A549 (cell line): Measurements from ENCODE around the gene FGD4. TPM values are rescaled to one million over a fixed set of nuclear protein-coding genes. Genes with fewer than 3 reads are reported as not detected.
"Not testable (repeated sequence)": the region's sequence is repeated elsewhere in the genome, so short reads cannot be mapped to it uniquely, and the experiment has no call there.

Experiments used
- ATAC-seq, 2 experiments: fragments of 200-7000 bp in 1 of 2; fragments of >200 bp in 1 of 2; cut with Nextera tagmentation in 1 of 2; cut with Tn5 transposase in 1 of 2; 3 replicates each; pipeline versions ENCODE4 v1.8.0 to v1.9.1; 2018 to 2020; ENCODE audit warnings: mild to moderate bottlenecking in 1 of 2, moderate library complexity in 1 of 2
- CTCF ChIA-PET: fragments of 300-600 bp; sonication (Branson Sonifier 250); formaldehyde crosslinking; extraction: SDS; loops from one replicate; lab custom pipeline; 2021; ENCODE audit warnings: antibody characterized with exemption, inconsistent platforms; lab: Yijun Ruan, JAX
- POLR2A ChIA-PET: fragments of 350-600 bp; formaldehyde crosslinking; extraction: SDS; loops from one replicate; lab custom pipeline; 2021; ENCODE audit warnings: antibody characterized with exemption, inconsistent platforms; lab: Yijun Ruan, JAX
- DNase-seq, 2 experiments: peaks; one replicate each; pipeline versions ENCODE4 v3.0.0 to v3.0.0-alpha.2; 2011 to 2016; ENCODE audit warnings: low read depth in 1 of 2, low spot score in 1 of 2
- FAIRE-seq: peaks from 2 replicates; lab custom pipeline; 2011; peaks lifted over from hg19 to GRCh38; lab: Jason Lieb, UNC
- H3K27ac ChIP-seq, 2 experiments: fragments of >200 bp; sonication (Bioruptor Twin); formaldehyde crosslinking; 3 replicates each; pipeline ENCODE4 v1.5.1; 2016 to 2017
- H3K4me1 ChIP-seq: fragments of >200 bp; sonication (Bioruptor Twin); formaldehyde crosslinking; 3 replicates; pipeline ENCODE4 v1.6.1; 2016
- H3K4me2 ChIP-seq: fragments of >200 bp; sonication (Bioruptor Twin); formaldehyde crosslinking; 3 replicates; pipeline ENCODE4 v1.6.1; 2016
- H3K4me3 ChIP-seq: fragments of >200 bp; sonication (Bioruptor Twin); formaldehyde crosslinking; 3 replicates; pipeline ENCODE4 v1.5.1; 2016
- H3K9me3 ChIP-seq: fragments of >200 bp; sonication (Bioruptor Twin); formaldehyde crosslinking; 3 replicates; pipeline ENCODE4 v1.6.1; 2016
- BHLHE40 ChIP-seq: IDR thresholded peaks from 2 replicates; pipeline ENCODE4 v1.6.1; 2012; ENCODE audit warnings: low read depth, low read length, inconsistent platforms
- CEBPB ChIP-seq, 2 experiments: fragments of >200 bp in 1 of 2; sonication (Bioruptor Twin) in 1 of 2; formaldehyde crosslinking in 1 of 2; IDR thresholded peaks; 2 replicates each; pipeline ENCODE4 v1.6.1; 2012 to 2016
- CTCF ChIP-seq: fragments of >200 bp; sonication (Bioruptor Twin); formaldehyde crosslinking; IDR thresholded peaks from 3 replicates; pipeline ENCODE4 v1.5.1; 2016
- ESRRA ChIP-seq: fragments of 150-350 bp; IDR thresholded peaks from 2 replicates; pipeline ENCODE4 v1.6.1; 2014; ENCODE audit warnings: mild to moderate bottlenecking, low read length, borderline replicate concordance
- GATA3 ChIP-seq: IDR thresholded peaks from 2 replicates; pipeline ENCODE4 v1.6.1; 2012; ENCODE audit warnings: borderline replicate concordance
- HDAC2 ChIP-seq: fragments of 200-600 bp; sonication (generic); IDR thresholded peaks from 2 replicates; pipeline ENCODE4 v1.6.1; 2016
- HES2 ChIP-seq: fragments of >200 bp; sonication (Bioruptor Twin); formaldehyde crosslinking; IDR thresholded peaks from 2 replicates; pipeline ENCODE4 v1.6.1; 2016
- HMGXB4 ChIP-seq: fragments of 250-450 bp; sonication (Bioruptor Pico); IDR thresholded peaks from 2 replicates; pipeline ENCODE4 v1.5.0; 2021; ENCODE audit warnings: mild to moderate bottlenecking, moderate library complexity, borderline replicate concordance
- HOXA7 ChIP-seq: fragments of 250-450 bp; sonication (Bioruptor Pico); IDR thresholded peaks from 2 replicates; pipeline ENCODE4 v1.5.0; 2020; ENCODE audit warnings: mild to moderate bottlenecking, moderate library complexity
- HOXB5 ChIP-seq: fragments of 250-450 bp; sonication (Bioruptor Pico); IDR thresholded peaks from 2 replicates; pipeline ENCODE4 v1.5.0; 2020; ENCODE audit warnings: mild to moderate bottlenecking, moderate library complexity
- KDM5A ChIP-seq: fragments of 200-600 bp; sonication (generic); IDR thresholded peaks from 2 replicates; pipeline ENCODE4 v1.6.1; 2016; ENCODE audit warnings: antibody characterized with exemption, mild to moderate bottlenecking
- MAFK ChIP-seq: fragments of 450-650 bp; IDR thresholded peaks from 2 replicates; pipeline ENCODE4 v1.6.1; 2014; ENCODE audit not compliant: partially characterized antibody
- MYC ChIP-seq: IDR thresholded peaks from 2 replicates; pipeline ENCODE4 v1.6.1; 2012; ENCODE audit warnings: mild to moderate bottlenecking, inconsistent platforms, low read length, improper control_type of control experiment, borderline replicate concordance
- NFE2L2 ChIP-seq: fragments of 150-350 bp; conservative IDR thresholded peaks from 2 replicates; pipeline ENCODE4 v1.6.1; 2014; ENCODE audit warnings: low read length
- PHF8 ChIP-seq: fragments of 200-600 bp; sonication (generic); IDR thresholded peaks from 2 replicates; pipeline ENCODE4 v1.6.1; 2016; ENCODE audit warnings: low read depth, mild to moderate bottlenecking, antibody characterized with exemption, moderate library complexity, borderline replicate concordance
- POLR2A ChIP-seq: IDR thresholded peaks from 2 replicates; pipeline ENCODE4 v1.6.1; 2012; ENCODE audit warnings: mild to moderate bottlenecking, low read length
- RAD21 ChIP-seq, 2 experiments: fragments of >200 bp in 1 of 2; sonication (Bioruptor Twin) in 1 of 2; formaldehyde crosslinking in 1 of 2; IDR thresholded peaks in 1 of 2; conservative IDR thresholded peaks in 1 of 2; 2 replicates in 1 of 2; 3 replicates in 1 of 2; pipeline ENCODE4 v1.6.1; 2012 to 2018; ENCODE audit warnings: inconsistent platforms in 1 of 2
- RCOR1 ChIP-seq: fragments of 150-350 bp; IDR thresholded peaks from 2 replicates; pipeline ENCODE4 v1.6.1; 2014; ENCODE audit warnings: antibody characterized with exemption, low read length, low read depth
- RFX5 ChIP-seq: fragments of 450-650 bp; IDR thresholded peaks from 2 replicates; pipeline ENCODE4 v1.7.1; 2014; ENCODE audit warnings: antibody characterized with exemption, mild to moderate bottlenecking, moderate library complexity
- TP53 ChIP-seq: fragments of 250-450 bp; sonication (Bioruptor Pico); IDR thresholded peaks from 2 replicates; pipeline ENCODE4 v1.5.0; 2021; ENCODE audit warnings: mild to moderate bottlenecking, moderate library complexity
- WGBS: methylation state at CpG from one replicate; pipeline ENCODE4 v1.1.6; 2017; ENCODE audit errors: missing lambda C conversion rate; 5-methylcytosine and 5-hydroxymethylcytosine counted together
- polyA plus RNA-seq, 4 experiments: library from polyadenylated mRNA; depleted of rRNA in 3 of 4; stranded (reverse); fragments of >200 nt; fragmentation: RNase III in 1 of 4; extraction: RNeasy Plus Mini Kit Qiagen cat#74134 plus additional on column Dnase treatment in 1 of 4; gene quantifications; 2 replicates in 3 of 4; 3 replicates in 1 of 4; pipeline ENCODE4 v1.2.3, GENCODE V29; 2011 to 2017
- TF ChIP-seq, protein P1 (sequence below): IDR thresholded peaks from 2 replicates; pipeline ENCODE4 v1.6.1; 2012

FGD4 gene
- polyA plus RNA-seq, 2 of the 4 experiments (the other 2 are of a cell fraction): 2.2 to 6.0 TPM

GRCh38 chr12:32505067-32505945, 105.9 kb downstream of the FGD4 start:
- Histone ChIP-seq H3K4me3 (no peak overlapping the region), H3K4me2 (no peak overlapping the region), H3K9me3 (no peaks in the 10 kb centered on the region), H3K4me1 (peaks cover 6% of the 10 kb centered on the region; the same call in 1 of the 3 replicates), H3K27ac (no peak overlapping the region)
- CTCF ChIA-PET: no interaction called here
- WGBS: 82% methylated on average over 12 of the region's 12 CpGs
- FAIRE-seq (no peak), ATAC-seq (no peak), DNase-seq (no peak)
- TF ChIP-seq TP53 (CRISPR knock-in tag): no peak
- TF ChIP-seq HES2: no peak
- peak; percentile 80 for TF ChIP-seq MAFK
- no peak for TF ChIP-seq MYC
- no peak for TF ChIP-seq CTCF
- TF ChIP-seq, all 56 proteins: peak for 1
- POLR2A ChIA-PET: no interaction called here

- CTCF ChIA-PET: interaction anchor here (1.2 kb wide), 1 partner anchor 248 kb away, joined by 3 read pairs; the partner anchor contains the start of gene YARS2
- H3K4me1 ChIP-seq, H3K4me2 ChIP-seq, DNase-seq, H3K27ac ChIP-seq, H3K9me3 ChIP-seq, POLR2A ChIA-PET, H3K4me3 ChIP-seq, ATAC-seq, FAIRE-seq: not testable (repeated sequence)
- WGBS: 74% methylated on average over 6 of the region's 8 CpGs
Observed at GRCh38 chr12:32507096-32507941, 108.0 kb downstream of the FGD4 start.

GRCh38 chr12:32507942-32508320, 108.6 kb downstream of the FGD4 start:
- H3K4me2 ChIP-seq: no peak overlapping the region
- TF ChIP-seq POLR2A (no peak), HOXA7 (CRISPR knock-in tag) (no peak), KDM5A (no peak), NFE2L2 (no peak), RCOR1 (no peak), CEBPB (IDR thresholded peaks at IDR 0.05) (no peak), MYC (no peak), HDAC2 (no peak), ESRRA (no peak), GATA3 (no peak), HOXB5 (CRISPR knock-in tag) (no peak), RFX5 (no peak), HMGXB4 (CRISPR knock-in tag) (no peak), BHLHE40 (no peak), PHF8 (no peak), RAD21 (conservative IDR thresholded peaks at IDR 0.05 in 1 of 2, IDR thresholded peaks at IDR 0.05 in 1 of 2) (no peak)
- TF ChIP-seq, protein P1, sequence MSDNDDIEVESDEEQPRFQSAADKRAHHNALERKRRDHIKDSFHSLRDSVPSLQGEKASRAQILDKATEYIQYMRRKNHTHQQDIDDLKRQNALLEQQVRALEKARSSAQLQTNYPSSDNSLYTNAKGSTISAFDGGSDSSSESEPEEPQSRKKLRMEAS: no peak
- no peaks in the 10 kb centered on the region for H3K9me3 ChIP-seq
- WGBS: 87% methylated on average over 3 of the region's 3 CpGs
- ChIA-PET POLR2A (no interaction called here), CTCF (interaction anchor here (1.2 kb wide), 1 partner anchor 248 kb away, joined by 3 read pairs; the partner anchor contains the start of gene YARS2)
- no peak for ATAC-seq
- H3K4me1 ChIP-seq: no peaks in the 10 kb centered on the region; the same call in 2 of the 3 replicates
- no peak overlapping the region for H3K27ac ChIP-seq
- no peak for DNase-seq
- no peak for FAIRE-seq
- no peak overlapping the region for H3K4me3 ChIP-seq
